ENCODE measurements around the gene SYDE2. TPM values are rescaled to one million over a fixed set of nuclear protein-coding genes. Genes with fewer than 3 reads are reported as not detected.

The SYDE2 gene
- total RNA-seq, 1 donor from 2014 or later = 1.5 TPM

DNA sequence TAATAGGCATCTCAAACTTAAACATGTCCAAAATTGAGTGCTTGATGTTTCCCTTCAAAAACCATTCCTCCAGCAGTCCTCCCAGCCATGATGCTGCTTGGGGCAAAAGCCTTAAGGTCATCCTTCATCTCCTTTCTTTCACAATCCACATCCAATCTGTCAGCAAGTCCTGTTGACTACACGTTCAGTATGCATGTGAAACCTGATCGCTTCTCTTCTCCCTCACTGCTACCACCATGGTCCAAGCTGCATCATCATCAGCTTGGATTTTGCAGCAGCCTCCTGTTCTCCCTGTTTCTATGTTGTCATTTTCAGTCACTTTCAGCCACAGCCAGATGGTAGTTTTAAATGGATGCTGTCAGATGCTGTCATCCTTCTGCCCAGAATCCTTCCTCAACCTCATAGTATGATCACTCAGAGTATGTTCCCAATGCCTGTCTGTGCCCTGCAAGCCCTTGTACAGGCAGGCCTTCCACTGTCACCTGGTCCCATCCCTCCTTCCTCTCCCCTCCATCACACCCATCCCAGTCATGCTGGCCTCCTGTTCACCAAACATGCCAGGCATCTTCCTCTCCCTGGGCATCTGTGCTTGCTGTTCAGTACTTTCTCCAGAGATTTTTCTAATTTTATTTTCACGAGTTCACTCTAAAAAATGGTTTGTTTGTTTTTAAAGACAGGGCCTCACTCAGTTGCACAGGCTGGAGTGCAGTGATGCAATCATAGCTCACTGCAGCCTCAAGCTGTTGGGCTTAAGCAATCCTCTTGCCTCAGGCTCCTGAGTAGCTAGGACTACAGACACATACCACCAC is 66.0 kb downstream of the SYDE2 start:
- no peak for DNase-seq
- Mint-ChIP-seq H3K36me3 (ENCODE audit: unreplicated experiment) (no peaks in the 10 kb centered on the region), H3K27ac (ENCODE audit: unreplicated experiment) (no peak overlapping the region), H3K27me3 (ENCODE audit: unreplicated experiment) (peaks cover 3% of the 10 kb centered on the region), H3K4me1 (ENCODE audit: low read depth, unreplicated experiment) (no peaks in the 10 kb centered on the region), H3K9me3 (ENCODE audit: unreplicated experiment) (no peaks in the 10 kb centered on the region), H3K4me3 (ENCODE audit: unreplicated experiment) (no peak overlapping the region)
- TF ChIP-seq, protein P1, sequence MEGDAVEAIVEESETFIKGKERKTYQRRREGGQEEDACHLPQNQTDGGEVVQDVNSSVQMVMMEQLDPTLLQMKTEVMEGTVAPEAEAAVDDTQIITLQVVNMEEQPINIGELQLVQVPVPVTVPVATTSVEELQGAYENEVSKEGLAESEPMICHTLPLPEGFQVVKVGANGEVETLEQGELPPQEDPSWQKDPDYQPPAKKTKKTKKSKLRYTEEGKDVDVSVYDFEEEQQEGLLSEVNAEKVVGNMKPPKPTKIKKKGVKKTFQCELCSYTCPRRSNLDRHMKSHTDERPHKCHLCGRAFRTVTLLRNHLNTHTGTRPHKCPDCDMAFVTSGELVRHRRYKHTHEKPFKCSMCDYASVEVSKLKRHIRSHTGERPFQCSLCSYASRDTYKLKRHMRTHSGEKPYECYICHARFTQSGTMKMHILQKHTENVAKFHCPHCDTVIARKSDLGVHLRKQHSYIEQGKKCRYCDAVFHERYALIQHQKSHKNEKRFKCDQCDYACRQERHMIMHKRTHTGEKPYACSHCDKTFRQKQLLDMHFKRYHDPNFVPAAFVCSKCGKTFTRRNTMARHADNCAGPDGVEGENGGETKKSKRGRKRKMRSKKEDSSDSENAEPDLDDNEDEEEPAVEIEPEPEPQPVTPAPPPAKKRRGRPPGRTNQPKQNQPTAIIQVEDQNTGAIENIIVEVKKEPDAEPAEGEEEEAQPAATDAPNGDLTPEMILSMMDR (IDR thresholded peaks at IDR 0.05; ENCODE audit: partially characterized antibody, unreplicated experiment) = no peak

DNA sequence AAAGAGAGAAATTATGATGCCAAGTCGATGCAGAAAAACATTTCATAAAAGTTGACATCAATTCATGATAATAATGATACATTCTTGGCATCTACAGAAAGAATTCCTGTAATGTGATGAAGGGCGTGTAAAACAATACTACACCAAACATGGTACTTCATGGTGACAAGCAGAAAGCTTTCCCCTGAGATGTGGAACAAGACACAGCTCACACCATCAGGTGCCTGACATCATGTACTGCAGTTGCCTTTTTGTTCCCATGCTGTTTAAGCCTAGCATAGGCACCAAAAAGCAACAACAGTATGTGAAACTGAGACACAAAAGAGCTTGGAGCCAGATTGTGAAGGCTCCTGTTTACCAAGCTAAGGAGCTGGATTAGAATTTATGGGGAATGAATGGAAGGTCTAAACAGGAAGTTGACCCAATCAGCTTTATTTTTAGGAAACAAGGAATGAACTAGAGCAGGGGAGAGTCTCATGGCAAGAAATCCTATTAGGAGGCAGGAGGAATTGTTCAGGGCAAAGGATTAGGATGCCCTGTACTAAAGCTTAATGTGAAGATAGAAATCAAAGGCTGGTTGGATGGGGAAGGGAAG is 67.2 kb downstream of the SYDE2 start:
- TF ChIP-seq, protein P1 (IDR thresholded peaks at IDR 0.05; ENCODE audit: partially characterized antibody, unreplicated experiment) = no peak
- H3K36me3 Mint-ChIP-seq (ENCODE audit: unreplicated experiment) = no peaks in the 10 kb centered on the region
- no peaks in the 10 kb centered on the region for H3K4me1 Mint-ChIP-seq (ENCODE audit: low read depth, unreplicated experiment)
- H3K9me3 Mint-ChIP-seq (ENCODE audit: unreplicated experiment) = no peaks in the 10 kb centered on the region
- H3K27me3 Mint-ChIP-seq (ENCODE audit: unreplicated experiment) = peaks cover 3% of the 10 kb centered on the region
- H3K27ac Mint-ChIP-seq (ENCODE audit: unreplicated experiment) = no peak overlapping the region
- H3K4me3 Mint-ChIP-seq (ENCODE audit: unreplicated experiment) = no peak overlapping the region
- DNase-seq = no peak

DNA sequence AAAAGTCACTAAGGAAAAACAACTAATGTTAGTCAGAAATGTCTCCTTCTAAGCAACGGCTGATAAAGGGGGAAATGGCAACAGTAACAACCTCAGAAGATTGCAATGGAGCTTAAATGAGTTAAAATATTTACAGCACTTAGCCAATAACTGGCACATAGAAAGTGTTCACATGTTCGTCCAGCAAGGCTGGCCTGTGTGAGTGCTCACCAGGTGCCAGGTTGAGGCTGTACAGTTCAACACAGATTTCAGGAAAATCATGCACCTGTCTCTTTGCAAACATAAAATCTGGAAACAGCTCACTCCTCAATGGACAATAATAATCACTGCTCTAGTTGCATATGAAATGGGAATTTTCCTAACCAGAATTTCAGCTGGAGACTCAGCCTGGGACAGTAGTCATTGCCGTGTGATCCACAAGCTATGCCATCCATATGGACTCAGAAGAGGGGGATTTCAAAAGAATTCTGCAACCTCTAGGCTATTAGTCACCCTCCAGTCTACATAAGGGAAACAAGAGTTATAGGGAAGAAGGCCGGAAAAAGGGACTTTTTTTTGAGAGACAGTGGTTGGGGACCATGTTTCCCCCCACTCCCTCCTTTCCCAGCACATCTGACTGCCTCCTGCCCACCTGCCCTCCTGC is 68.6 kb downstream of the SYDE2 start:
- DNase-seq = no peak
- H3K4me3 Mint-ChIP-seq (ENCODE audit: unreplicated experiment) = no peak overlapping the region
- no peaks in the 10 kb centered on the region for H3K36me3 Mint-ChIP-seq (ENCODE audit: unreplicated experiment)
- TF ChIP-seq, protein P1 (IDR thresholded peaks at IDR 0.05; ENCODE audit: partially characterized antibody, unreplicated experiment) = no peak
- H3K9me3 Mint-ChIP-seq (ENCODE audit: unreplicated experiment) = no peaks in the 10 kb centered on the region
- no peaks in the 10 kb centered on the region for H3K4me1 Mint-ChIP-seq (ENCODE audit: low read depth, unreplicated experiment)
- peaks cover 3% of the 10 kb centered on the region for H3K27me3 Mint-ChIP-seq (ENCODE audit: unreplicated experiment)
- no peak overlapping the region for H3K27ac Mint-ChIP-seq (ENCODE audit: unreplicated experiment)

DNA sequence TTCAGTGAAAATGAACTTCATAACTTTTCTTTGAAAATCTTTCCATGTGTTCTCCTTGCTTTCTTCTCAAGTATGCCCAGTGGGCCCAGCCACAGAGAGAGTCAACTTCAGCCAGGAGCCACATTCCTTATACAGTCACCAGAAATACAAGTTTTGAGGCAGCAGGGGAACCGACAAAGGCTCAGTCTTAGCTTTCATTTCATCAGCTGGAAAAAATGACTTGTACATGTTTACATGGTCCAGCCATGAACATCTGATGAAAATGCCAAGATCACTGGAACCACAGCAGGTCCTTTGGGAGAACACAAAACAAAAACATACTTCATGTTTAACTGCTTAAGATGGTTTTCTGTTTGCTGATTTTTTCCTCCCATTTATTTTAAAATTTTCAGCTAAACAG is 72.5 kb downstream of the SYDE2 start:
- no peak overlapping the region for H3K27ac Mint-ChIP-seq (ENCODE audit: unreplicated experiment)
- peaks cover 10% of the 10 kb centered on the region for H3K4me1 Mint-ChIP-seq (ENCODE audit: low read depth, unreplicated experiment)
- H3K36me3 Mint-ChIP-seq (ENCODE audit: unreplicated experiment) = no peaks in the 10 kb centered on the region
- H3K27me3 Mint-ChIP-seq (ENCODE audit: unreplicated experiment) = peaks cover 3% of the 10 kb centered on the region
- TF ChIP-seq, protein P1 (IDR thresholded peaks at IDR 0.05; ENCODE audit: partially characterized antibody, unreplicated experiment) = no peak
- no peaks in the 10 kb centered on the region for H3K9me3 Mint-ChIP-seq (ENCODE audit: unreplicated experiment)
- H3K4me3 Mint-ChIP-seq (ENCODE audit: unreplicated experiment) = no peak overlapping the region
- no peak for DNase-seq

- no peaks in the 10 kb centered on the region for H3K27me3 Mint-ChIP-seq (ENCODE audit: unreplicated experiment)
- DNase-seq = no peak
- peaks cover 12% of the 10 kb centered on the region for H3K4me1 Mint-ChIP-seq (ENCODE audit: low read depth, unreplicated experiment)
- TF ChIP-seq, protein P1 (IDR thresholded peaks at IDR 0.05; ENCODE audit: partially characterized antibody, unreplicated experiment) = no peak
- no peaks in the 10 kb centered on the region for H3K36me3 Mint-ChIP-seq (ENCODE audit: unreplicated experiment)
- no peaks in the 10 kb centered on the region for H3K9me3 Mint-ChIP-seq (ENCODE audit: unreplicated experiment)
- no peak overlapping the region for H3K27ac Mint-ChIP-seq (ENCODE audit: unreplicated experiment)
- no peak overlapping the region for H3K4me3 Mint-ChIP-seq (ENCODE audit: unreplicated experiment)
Measured at GRCh38 chr1:85125891-85126290, 74.9 kb downstream of the SYDE2 start.

All from glutamatergic neuron (in vitro differentiated cells).